A673 (cell line): ENCODE measurements around the gene NQO2.

Source experiments
- CTCF ChIP-seq: fragments of 300-800, 200-600 bp; sonication (generic); conservative IDR thresholded peaks from 2 replicates; pipeline ENCODE4 v1.5.1; 2017; ENCODE audit warnings: low read depth, mild to moderate bottlenecking, antibody characterized with exemption, low read length, moderate library complexity, mixed read lengths
- EZH2 ChIP-seq: fragments of 200-600 bp; sonication (generic); IDR thresholded peaks from 2 replicates; pipeline ENCODE4 v1.6.1; 2017; ENCODE audit warnings: borderline replicate concordance, low read depth, mild to moderate bottlenecking, mixed read lengths, antibody characterized with exemption, low read length; ENCODE audit not compliant: poor library complexity, severe bottlenecking

- TF ChIP-seq CTCF (no peak), EZH2 (no peak)
Measured at GRCh38 chr6:2973676-2974075, 26.0 kb upstream of the NQO2 start.
